Right lung (tissue), 10 donors: ENCODE data around the gene MAPKAP1. TPM values are rescaled to one million over a fixed set of nuclear protein-coding genes. Genes with fewer than 3 reads are reported as not detected.

Experiments
- DNase-seq, 2 donors: peaks; one replicate each; pipeline ENCODE4 v3.0.0-alpha.2; 2013
- long read RNA-seq, 8 donors: transcript quantifications; one replicate each; lab custom pipeline, GENCODE V29; 2026
- polyA plus RNA-seq, 5 donors: library from polyadenylated mRNA; unstranded; fragments of 120-200 nt; gene quantifications; one replicate each; pipeline versions ENCODE4 v1.2.1 to v1.2.3, GENCODE V29; 2013; ENCODE audit warnings: inconsistent platforms in 1 of 5, low replicate concordance in 1 of 5; ENCODE audit not compliant: insufficient read length in 5 of 5, insufficient read depth in 1 of 5

The MAPKAP1 gene
- polyA plus RNA-seq: 10 to 100 TPM; 55.7 to 66.6 (median 60.1) TPM
- long read RNA-seq, donor 1, transcript MAPKAP1-201 (12 exons, 3,395 nt): major isoform, 8 of 32 reads
- long read RNA-seq, donor 1, partial matches to known transcripts: 19 of 32 reads
- long read RNA-seq, donor 1, other reads (novel, unspliced or antisense): 0 of 32 reads
- long read RNA-seq, donor 2, partial matches to known transcripts: 0 of 6 reads
- long read RNA-seq, donor 2, other reads (novel, unspliced or antisense): 0 of 6 reads
- long read RNA-seq, donor 3, partial matches to known transcripts: 0 of 8 reads
- long read RNA-seq, donor 3, other reads (novel, unspliced or antisense): 0 of 8 reads
- long read RNA-seq, donor 4, partial matches to known transcripts: 0 of 6 reads
- long read RNA-seq, donor 4, other reads (novel, unspliced or antisense): 0 of 6 reads
- long read RNA-seq, donor 5, partial matches to known transcripts: 15 of 22 reads
- long read RNA-seq, donor 5, other reads (novel, unspliced or antisense): 0 of 22 reads
- long read RNA-seq, donor 6, transcript MAPKAP1-201 (12 exons, 3,395 nt): major isoform, 7 of 28 reads
- long read RNA-seq, donor 6, partial matches to known transcripts: 15 of 28 reads
- long read RNA-seq, donor 6, other reads (novel, unspliced or antisense): 0 of 28 reads
- long read RNA-seq, donor 7, transcript MAPKAP1-202 (11 exons, 3,256 nt): major isoform, 6 of 136 reads
- long read RNA-seq, donor 7, transcript MAPKAP1-201 (12 exons, 3,395 nt): major isoform, 6 of 136 reads
- long read RNA-seq, donor 7, partial matches to known transcripts: 108 of 136 reads
- long read RNA-seq, donor 7, other reads (novel, unspliced or antisense): 13 of 136 reads
- long read RNA-seq, donor 8, partial matches to known transcripts: 0 of 5 reads
- long read RNA-seq, donor 8, other reads (novel, unspliced or antisense): 0 of 5 reads

DNA sequence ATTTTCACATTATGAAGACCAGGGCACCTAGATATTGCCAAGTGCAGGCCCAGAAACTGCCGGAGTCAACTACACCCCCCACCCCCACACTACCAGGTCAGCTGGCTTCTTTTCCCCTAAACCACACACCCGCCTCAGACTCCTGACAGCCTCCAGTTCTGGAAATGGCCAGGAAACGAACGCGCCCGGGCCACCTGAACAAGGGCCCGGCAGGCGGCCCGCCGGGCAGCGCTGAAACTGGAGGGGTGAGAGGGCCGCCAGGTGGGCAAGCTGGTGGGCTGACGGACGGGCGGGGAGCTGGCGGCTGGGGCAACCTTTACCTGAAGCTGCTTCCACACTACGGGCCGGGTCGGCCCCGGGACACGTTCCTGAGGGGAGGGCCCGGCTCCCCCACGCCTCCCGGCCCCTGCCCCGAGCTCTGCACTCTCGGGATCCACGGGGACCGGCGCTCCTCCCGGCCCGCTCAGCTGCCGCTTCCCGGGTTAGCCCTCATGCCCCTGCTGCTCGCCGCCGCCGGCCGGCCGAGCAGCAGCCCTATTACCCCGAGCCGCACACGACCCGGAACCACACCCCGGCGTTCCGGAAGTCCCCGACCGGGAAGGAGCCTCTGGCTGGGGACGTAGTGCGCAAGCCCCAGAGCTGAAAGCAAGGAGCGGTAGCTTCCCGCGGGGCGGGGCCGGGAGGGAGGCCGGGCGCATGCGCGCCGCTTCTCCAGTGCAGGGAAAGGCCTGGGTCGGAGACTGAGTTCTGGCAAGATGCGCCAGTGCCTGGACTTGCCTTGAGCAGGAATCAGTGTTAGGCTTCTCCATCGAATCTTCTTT is at the start of gene MAPKAP1:
TSS of gene MAPKAP1 (minus strand) at position 558 of the 821 bp plus-strand sequence. CDS start 34,634 bp downstream, outside the sequence.
- DNase-seq: peak; percentile 93

DNA sequence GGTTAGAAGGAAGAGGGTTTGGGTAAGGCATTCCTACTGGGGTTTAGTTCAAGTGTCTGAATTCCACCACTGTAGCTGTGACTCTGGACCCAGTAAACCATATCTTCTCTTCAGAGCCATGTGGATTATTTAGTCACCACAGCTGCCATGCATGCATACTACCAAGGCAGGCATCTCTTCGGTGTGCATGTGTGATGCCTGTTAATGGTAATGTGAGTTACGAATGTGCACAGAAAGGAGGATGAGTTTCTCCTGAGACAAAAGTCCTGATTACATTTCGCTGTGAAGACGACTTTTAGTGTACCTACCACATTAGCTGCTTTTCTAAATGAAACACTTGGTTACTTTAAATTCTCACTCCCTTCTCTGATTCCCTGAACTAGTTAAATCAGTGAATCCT is 49.5 kb upstream of the MAPKAP1 start:
- DNase-seq: no peak

DNA sequence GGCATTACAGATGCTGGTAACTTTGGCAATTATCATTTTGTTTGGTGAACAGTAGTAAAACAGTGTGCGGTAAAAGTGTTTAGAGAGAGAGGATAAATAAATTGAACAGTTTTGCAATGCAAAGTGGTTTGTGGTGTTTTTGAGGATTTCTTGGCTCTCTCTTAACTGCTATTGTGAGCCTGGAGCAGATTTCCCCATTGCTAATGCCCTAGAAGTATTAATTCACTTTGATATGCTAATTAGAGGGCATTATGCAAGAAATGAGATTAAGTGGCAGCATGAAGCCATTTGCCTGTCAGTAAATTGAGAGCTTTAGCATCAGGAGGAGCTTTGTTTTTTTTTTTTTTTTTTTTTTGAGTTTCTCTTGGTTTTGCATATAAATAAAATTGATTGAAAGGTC is 48.3 kb upstream of the MAPKAP1 start:
- no peak for DNase-seq

DNA sequence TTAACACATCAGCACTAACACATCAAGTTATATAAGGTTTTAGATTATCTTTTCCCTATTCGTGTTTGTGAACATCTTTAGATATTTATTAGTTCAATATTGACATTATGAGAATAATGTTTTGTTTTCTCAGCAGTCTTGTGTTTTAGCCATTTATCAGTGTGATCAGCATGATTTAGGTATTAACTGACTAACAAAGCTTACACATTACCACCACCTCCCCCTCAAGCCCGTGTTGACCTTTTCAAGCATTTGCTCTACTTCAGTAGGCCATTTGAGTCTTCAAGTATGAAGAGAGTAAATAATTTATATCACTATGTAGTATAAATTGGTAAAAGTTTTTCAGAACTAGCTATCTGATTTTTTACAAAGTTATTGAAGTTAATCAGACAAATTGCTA is 47.1 kb upstream of the MAPKAP1 start:
- DNase-seq: no peak

DNA sequence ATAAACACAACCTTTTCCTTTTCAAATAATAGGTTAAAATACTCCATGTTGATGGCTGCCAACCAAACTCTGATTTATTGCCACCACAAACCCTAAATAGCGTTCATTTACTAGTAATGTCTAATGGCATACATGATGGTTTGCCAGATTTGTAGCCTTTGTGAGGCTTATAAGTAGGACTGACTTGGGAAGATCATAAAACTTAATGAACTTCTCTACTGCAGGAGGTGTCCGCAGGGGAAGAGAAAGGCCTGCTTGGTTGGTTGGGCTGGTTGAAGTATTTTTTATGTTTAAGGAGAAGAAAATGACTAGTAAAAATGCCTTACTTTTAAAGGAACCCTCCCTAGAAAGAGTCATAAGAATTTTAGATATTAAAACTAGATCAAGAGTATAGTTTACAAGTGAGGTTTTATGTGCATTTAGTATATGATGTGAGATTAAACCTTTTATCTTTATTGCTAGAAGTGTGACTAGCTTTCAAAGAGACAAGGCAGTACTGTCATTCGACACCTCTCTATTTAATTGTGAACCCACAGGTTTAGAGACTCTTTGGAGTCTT is 45.1 kb upstream of the MAPKAP1 start:
- DNase-seq: no peak

DNA sequence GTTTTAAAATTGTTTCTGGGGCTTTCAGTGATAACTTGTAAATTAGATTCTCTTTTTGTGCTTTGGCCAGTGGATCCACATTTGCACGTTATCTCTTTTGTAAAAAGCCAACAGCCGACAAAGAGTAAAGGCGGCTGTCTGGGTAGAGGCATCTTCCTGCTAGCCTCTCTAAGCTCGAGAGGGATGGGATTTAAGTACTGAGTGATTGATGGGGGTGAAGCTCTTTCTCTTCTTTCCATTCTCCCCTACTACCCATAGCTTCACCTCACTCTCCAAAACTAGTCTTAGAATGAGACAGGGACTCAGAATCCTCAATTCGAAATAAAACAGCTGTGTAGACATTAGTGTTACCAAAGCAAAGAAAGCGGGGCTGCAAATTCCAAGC is 43.6 kb upstream of the MAPKAP1 start:
- no peak for DNase-seq

DNA sequence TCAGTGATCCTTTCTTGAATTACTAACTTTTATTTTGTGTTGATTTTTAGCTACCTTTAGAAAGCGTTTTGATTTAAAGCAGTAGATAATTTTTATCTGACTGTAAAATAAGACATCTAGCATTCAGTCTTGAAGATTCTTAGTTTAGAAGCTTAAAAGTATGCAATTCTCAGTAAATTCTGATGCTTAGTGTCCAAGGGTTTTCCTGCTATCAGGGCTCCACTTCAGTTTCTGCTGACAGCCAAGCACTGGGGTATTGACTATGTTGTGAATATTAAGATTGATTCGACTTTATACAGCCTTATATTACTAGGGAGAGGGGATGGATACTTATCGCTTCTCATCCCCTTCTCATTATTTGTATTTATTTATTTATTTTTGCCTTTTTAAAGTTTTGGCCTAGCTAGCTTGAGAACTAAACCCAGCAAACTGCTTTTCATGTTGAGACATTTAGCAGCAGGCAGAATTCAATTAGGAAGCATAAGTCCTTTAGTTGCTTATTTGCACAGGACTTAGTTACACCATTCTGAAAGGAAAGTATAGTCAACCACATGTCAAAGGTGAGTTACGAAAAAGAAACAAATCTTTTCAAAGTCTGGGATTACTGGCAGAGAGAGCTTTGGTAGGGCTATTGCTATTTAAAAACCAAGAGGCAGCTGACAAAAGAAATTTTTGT is 43.1 kb upstream of the MAPKAP1 start:
- no peak for DNase-seq

DNA sequence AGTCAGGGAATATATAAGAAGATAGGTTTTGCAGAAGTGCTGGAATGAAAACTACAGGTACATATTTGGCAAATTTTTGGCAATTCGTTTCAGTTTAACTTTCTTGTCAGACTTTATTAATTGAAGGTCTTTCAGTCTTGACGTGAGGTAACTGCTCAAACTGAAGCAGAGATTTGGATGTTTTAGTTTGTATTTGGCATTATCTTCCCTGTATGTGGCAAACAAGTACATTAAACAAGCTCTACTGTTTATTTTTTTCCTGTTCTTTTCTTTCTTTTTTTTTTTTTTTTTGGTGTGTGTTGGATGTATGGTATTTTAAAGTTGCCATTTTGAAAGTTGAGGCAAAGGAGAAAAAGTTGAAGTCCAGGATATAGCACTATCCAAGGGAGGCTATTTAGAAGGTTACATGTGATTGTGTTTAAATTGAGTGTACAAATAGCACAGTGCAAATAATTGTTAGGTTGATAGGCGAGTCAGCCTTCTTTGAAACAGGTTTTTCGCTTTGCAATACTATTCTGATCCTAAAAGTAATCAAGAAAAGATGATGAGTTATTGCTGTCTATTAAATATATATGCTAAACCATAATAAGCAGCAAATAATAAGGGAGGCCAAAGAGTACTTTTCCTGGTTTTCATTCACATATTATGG is 42.4 kb upstream of the MAPKAP1 start:
- no peak for DNase-seq

DNA sequence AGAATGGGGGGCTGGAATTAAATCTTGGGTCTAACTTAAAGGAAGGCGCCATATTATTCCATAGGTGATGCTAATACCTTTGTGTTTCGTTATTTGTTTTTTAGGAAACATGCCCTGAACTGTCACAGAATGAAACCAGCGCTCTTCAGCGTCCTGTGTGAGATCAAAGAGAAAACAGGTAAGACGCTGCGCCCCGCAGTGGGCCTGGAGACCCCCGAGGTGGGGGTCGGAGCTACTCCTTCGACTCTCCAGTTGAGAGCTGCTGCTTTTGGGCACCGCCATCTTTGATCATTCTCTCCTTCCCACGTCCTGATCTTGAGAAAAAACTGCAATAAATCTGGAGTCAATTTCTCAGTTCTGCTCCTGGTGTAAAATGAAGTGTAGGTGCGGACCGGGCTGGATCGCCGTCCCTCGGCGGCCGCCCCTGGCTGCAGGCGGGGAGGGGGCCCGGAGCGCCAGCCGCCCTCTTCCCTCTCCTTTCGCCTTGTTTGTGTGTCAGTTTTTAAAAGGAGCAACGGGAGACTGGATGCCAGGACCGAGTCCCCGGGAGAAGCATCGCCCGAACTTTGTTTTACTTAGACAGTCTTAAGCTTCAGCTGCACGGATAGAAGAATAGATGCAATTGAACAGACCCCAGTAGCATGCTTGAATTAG is 41.6 kb upstream of the MAPKAP1 start:
- DNase-seq: no peak

DNA sequence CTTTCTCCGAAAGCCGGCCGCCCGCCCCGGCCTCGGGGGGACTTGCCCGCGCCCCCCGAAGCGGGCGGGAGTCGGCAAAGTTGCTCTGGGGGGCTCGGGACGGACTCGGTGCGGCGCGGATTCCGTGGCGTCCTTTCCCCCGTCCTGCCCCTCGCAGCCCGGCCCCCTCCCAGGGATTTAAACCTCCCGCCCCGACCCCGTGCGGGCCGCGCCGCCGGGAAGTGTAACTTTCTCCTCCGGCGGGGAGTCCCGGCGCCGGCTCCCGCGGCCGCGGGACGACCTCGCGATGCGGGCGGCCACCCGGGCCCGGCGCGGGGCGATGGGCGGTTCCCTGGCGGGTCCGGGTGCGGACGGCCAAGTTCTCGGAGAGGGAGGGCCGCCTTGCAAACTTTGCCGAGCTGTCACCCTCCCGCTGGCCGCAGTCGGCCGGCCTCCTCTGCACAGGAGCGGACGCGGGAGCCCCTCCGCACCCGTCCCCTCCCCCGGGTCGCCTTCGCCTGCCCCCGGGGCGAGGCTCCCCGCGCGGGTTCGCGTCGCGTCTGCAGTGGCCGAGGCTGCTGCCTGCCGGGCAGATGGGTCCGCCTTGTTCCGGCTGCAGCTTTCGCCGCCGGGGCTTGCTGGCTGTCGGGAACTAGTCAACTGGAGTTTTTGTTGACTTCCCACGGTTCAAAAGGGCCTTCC is 40.9 kb upstream of the MAPKAP1 start:
- no peak for DNase-seq

DNA sequence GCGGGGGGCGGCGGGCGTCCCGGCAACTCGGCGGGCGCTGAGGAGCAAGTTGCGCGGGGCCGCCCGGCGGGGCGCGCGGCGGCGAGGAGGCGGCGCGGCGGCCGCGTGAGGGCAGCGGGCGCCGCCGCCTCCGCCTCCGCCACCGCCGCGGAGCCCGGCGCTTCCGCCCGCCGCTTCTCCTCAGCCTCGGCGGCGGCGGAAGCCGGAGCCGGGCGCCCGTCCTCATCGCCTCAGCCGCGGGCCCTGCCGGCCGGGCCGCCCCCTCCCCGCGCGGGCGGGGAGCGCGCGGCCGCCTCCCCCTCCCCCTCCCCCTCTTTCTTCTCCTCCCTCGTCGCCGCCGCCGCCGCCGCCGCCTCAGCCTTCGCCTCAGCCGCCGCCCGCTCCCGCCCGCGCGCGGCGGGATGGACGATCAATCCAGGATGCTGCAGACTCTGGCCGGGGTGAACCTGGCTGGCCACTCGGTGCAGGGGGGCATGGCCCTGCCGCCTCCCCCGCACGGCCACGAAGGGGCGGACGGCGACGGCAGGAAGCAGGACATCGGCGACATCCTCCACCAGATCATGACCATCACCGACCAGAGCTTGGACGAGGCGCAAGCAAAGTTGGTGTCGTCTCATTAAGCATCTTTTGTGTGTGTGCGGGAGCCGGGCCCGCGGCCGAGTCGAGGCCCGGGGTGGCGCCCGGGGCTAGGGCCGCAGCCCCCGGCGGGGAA is 40.2 kb upstream of the MAPKAP1 start, which contains the start of gene PBX3:
TSS of gene PBX3 (plus strand) at position 321 of the 712 bp plus-strand sequence.
- DNase-seq: no peak

DNA sequence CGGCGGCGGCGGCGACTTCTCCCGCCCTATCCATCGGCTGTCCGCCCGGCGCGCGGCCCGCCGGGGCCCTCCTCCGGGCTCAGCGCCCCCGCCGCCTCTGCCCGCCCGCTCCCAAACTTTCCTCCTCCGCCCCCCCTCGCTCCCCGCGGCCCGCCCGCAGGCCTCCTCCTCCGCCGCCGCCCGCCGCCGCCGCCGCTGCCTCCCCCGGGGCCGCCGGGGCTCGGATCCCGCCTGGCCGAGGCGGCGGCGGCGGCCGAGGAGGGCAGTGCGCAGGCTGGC is 39.7 kb upstream of the MAPKAP1 start:
- DNase-seq: no peak

DNA sequence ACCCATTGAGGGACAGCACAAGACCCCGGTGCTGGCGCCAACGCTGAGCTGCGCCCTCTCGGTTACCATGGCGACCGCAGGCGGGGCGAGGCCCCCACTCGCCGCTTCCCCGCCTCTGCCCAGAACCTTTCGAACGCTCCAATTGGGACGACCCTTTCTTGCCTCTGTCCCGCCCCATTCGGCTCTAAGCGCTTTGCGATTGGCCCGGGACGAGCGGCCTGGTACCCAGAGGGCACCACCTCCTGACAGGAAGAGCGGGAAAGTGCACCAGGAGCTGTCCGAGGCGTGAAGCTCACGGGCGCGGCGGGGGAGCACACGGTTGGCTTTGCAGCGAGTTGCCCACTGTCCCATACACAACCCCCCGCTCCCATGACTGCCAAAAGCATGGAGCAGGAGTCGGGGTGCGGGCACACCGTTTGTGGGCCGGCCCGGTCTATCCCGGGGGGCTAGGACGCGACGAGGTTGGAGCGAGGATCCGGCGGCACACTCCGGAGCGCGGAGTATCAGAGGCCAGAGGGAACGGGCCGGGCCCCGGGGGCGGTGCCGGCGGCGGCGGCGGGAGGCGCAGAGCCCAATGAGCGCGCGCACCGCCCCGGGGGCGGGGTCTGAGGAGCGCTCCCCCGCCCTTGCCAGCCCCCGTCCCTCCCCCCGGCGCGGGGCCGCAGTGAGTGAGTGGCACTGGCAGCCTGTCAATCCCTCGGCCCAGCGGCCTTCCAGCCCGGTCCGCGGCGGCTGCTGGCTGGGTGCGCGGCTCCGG is 39.2 kb upstream of the MAPKAP1 start:
- DNase-seq: peak; percentile 90 to 91

DNA sequence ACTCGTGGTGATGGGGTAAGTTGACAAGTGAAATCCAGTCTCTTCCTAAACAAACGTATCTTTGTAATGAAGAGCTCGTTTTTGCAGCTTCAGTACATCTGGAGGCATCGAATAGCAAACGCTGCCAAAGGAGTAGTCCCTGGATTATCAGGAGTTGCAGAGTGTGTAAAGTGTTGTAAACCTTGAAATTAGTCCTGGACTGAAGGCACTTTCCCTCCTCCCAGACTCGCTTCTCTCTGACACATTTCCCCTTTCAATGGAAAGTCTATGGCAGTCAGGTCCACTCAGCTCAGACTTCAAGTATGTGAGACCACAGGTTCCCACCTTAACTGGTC is 38.6 kb upstream of the MAPKAP1 start:
- DNase-seq: no peak

DNA sequence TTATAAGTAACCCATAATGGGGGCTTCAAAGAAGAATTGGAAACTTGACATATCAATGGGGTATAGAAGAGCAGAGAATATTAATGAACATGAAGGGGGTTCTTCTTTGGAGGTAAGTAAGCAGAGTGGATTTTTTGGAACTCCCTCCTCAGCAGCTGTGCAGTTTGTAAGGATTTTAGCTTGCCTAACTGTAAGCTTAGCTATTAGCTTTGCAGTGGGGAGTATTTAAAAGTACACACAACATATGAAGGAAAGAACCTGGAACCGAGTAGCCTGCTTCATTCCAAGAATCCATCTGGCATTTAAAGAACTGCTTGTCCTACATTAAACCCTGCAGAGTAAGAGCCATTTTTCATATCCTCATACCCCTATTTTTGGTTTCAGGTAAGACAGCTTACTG is 38.0 kb upstream of the MAPKAP1 start:
- DNase-seq: no peak

DNA sequence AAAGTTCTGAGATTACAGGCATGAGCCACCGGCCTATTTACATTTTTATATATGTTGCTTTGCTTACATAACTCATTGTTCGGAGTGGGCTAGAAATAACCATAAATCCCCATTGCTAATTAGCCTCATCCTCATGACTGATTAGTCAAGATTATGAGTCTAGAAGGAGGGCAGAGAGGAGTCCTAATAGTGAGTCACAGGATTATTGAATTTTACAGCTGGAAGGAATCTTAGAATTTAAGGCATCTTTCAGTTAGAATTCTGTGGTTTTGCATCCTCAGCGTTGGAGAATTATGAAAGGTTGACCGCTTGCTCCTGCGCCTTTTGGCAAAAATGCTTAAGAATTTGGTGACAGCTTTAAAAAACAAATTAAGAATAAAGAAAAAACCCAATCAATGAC is 37.6 kb upstream of the MAPKAP1 start:
- no peak for DNase-seq

DNA sequence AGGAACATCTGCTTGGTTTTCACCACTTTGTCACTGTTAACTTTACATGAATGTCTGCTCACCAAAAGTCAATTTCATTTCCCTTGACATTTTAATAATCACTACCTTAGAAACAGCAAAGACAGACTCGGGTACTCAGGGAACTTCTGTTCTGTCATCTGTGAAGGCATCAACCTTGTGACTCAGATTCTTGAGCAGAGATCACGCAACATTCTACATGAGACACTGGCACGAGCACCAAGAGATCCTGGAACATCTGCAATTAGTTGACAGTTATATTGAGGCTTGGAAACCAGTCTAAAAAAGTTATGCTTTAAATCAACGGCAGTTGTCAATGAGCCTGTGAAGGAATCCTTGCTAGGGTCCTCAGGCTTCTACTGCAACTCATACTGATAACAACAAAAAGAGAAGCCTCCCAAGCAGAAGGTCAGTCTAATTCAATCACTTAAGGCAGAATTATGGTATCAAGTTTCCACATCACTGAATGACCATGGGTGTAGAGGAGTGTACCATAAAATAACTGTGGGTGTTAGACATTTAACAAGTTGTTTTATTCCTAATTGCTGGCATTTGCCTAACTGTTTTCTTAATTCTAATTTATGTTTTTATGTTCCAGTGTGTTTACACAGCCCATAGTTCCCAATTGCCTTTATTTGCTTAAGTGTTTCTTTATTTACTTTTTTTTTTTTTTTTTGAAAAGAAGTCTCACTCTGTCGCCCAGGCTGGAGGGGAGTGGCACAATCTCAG is 36.8 kb upstream of the MAPKAP1 start:
- DNase-seq: no peak
